GM12873 (cell line): ENCODE results near the gene EDA.

Experiments
- TF ChIP-seq, protein P1 (sequence below): IDR thresholded peaks from 2 replicates; pipeline ENCODE4 v1.5.1; 2012; ENCODE audit warnings: low read depth, mild to moderate bottlenecking, moderate library complexity, low read length, control low read depth; ENCODE audit not compliant: insufficient read depth; ENCODE audit errors: missing control alignments

EDA gene

DNA sequence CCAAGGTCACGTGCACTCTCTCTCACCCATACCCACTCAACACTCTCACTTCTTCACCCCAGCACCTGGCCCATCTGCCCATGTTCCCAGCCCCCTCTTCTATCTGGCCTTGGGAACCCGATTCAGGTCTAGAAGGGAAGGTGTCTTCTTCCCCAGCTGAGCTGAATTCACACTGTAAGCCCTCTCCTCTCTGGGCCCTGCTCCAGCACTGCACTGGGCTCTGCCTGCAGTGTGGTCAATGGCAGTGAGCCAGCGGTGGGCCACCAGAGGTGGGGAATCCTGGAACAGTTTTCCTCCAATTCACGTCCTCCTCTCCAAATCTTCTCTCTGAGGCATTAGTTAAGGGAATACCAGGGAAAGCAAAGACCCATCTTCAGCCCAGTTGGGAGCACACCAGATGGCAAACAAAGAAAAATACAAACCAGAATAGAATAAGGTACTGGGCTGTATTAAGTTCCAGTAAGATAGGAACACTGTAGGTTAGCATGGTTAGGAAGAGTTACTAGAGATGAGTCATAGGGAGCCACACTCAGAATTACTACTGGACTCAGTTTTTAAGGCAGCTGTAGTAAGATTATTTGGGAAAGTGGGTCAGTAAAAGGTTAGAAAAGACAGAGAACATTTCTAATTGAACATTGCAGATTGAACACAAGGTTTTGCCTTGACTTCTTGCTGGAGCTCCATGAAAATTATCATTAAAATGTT is 428.8 kb downstream of the EDA start:
- TF ChIP-seq, protein P1, sequence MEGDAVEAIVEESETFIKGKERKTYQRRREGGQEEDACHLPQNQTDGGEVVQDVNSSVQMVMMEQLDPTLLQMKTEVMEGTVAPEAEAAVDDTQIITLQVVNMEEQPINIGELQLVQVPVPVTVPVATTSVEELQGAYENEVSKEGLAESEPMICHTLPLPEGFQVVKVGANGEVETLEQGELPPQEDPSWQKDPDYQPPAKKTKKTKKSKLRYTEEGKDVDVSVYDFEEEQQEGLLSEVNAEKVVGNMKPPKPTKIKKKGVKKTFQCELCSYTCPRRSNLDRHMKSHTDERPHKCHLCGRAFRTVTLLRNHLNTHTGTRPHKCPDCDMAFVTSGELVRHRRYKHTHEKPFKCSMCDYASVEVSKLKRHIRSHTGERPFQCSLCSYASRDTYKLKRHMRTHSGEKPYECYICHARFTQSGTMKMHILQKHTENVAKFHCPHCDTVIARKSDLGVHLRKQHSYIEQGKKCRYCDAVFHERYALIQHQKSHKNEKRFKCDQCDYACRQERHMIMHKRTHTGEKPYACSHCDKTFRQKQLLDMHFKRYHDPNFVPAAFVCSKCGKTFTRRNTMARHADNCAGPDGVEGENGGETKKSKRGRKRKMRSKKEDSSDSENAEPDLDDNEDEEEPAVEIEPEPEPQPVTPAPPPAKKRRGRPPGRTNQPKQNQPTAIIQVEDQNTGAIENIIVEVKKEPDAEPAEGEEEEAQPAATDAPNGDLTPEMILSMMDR, result no peak

DNA sequence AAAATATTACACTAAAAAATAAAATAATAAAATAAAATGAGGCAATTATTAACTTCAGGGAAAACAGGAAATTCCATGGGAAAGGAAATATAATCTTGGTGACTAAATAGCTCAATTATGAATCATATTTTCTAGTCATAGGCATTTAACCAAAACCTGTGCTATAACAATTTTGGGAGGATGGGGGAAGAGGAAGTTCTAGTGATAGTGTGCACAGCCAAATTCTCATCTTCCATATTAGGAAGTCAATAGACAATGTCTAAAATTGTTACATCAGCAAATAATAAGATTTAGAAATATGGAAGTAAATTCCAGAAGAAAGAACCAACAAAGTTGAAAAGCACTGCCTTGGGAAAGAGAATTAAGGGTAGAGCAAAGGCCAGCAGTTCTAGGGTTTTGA is 431.1 kb downstream of the EDA start:
- TF ChIP-seq, protein P1, result no peak

DNA sequence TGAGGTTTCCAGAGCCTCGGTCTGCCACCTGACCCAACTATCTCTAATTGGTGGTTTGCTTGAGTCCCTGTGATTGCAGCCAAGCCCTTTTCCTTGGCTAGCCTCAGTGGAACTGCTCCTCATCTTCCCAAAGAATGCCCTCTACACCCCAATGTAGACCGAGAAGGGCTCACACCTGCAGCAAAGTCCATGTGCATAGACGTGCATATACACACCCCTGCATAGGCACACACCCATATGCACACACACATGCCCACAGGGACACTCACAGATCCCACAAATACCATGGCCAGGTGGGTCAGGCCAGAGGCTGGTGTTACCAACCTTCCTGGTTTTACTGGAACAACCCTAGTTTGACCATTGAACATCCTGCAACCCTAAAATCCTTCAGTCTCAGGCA is 433.5 kb downstream of the EDA start:
- TF ChIP-seq, protein P1, result no peak

DNA sequence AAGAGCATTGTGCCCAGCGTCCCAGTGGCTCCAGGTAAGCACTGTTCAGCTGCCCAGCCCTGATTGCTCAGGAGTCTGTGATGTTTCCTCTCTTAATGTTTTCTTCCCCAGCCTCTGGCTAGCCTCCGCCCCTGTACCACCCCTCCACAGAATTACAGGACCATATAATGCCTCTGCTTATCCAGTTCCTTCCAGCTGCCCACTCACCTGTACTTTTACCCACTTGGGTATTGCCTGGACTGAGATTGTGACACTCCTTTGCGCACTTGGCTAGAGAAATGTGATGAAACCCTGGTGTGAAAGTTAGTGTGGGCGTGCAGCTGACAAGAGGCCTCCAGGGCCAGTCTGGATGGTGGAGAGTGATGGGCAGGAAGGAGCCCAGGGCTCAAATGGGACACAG is 434.0 kb downstream of the EDA start, which contains the start of gene AWAT2:
Gene AWAT2 (minus strand): TSS at position 14 of the 400 bp plus-strand sequence. CDS start 6 bp downstream, at position 8.
- TF ChIP-seq, protein P1, result no peak

DNA sequence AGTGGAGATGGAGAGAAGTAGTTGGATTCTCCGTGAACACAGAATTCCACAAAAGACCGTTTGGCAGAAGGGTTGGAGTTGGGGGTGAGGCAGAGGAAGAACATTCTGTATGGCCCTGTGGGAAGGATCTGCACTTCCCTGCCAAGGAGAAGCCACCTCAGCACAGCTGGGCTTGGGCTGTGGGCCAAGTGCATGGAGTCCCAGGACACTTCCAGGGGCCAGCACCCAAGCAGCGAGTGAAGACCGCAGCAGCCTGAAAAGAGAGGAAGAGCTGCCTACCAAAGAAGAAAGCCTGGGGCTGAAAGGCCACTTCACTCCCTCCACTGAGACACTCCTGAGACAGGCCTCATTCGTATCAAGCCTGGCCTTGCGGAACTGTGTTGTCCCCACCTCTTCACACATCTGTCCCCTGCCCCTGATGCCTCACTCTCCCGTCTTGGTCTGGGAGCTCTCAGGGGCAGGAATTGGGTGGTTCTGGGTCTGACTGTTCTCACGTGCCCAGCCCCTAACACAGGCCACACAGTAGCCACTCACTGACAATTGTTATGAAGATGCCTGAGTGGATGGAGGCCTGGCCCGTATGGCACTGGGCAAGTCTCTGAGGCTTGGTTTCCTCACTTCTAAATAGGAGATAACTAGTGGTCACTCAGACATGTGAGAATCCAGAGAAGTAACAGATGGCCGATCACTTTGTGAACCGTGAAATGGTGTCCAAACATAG is 437.1 kb downstream of the EDA start:
- TF ChIP-seq, protein P1, result no peak

DNA sequence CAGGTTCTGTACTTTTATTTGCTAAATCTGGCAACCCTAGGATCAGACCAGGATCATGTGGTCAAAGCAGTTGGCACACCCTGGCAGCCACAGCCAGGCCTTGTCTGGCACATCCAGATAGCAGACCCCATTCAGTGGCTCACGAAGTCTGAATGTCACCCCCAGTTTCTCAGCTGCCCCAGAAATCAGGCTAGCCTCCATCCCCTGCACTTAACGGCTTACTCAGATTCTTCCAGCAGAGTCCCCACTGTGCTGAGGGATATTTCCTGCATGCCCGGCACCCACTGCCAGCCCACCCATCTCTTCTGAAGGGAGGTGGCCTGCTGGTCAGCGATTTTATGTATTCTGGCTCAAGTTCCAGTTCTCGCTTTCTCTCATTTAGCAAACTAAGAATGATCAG is 438.5 kb downstream of the EDA start:
- TF ChIP-seq, protein P1, result no peak

DNA sequence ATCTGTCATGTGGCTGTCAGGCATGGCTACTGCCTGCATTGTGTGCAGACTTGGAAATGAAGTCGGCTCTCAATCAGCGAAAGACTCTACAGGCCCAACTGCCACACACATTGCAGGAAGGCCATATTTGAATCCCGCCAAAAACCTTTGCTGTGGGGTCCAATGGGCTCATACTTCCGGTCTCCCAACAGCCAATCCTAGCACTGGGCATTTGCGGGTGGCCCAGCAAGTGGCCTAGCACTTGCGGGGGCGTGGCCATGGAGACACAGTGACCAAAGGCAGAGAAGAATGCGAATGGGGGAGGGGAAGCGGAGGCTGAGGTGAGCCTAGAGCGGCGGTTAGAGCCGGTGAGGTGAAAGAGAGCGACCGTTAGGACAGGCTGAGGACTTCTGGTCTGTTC is 446.2 kb downstream of the EDA start, which contains the start of gene OTUD6A:
Gene OTUD6A (plus strand): TSS at position 382 of the 400 bp plus-strand sequence. CDS start 68 bp downstream, outside the sequence.
- TF ChIP-seq, protein P1, result no peak
